Endothelial cell of umbilical vein (primary cell): Measurements from ENCODE around the gene EGF. TPM values are rescaled to one million over a fixed set of nuclear protein-coding genes. Genes with fewer than 3 reads are reported as not detected.

ENCODE experiments used
- BruUV-seq: library from RNA; stranded (reverse); fragments of 400-500 nt; replicated peaks from 2 replicates; lab custom pipeline; 2021; lab: Mats Ljungman, UMichigan
- CTCF ChIA-PET: fragments of 300-600, 350-600 bp; sonication (Branson Sonifier 250); formaldehyde crosslinking; loops from one replicate; lab custom pipeline; 2021; ENCODE audit warnings: antibody characterized with exemption, inconsistent platforms; lab: Charles Lee
- POLR2A ChIA-PET: fragments of 300-600, 350-600 bp; sonication (Branson Sonifier 250); formaldehyde crosslinking; loops from one replicate; lab custom pipeline; 2021; ENCODE audit warnings: antibody characterized with exemption, inconsistent platforms; lab: Charles Lee
- DNase-seq: peaks from one replicate; pipeline ENCODE4 v3.0.0-alpha.2; 2011; ENCODE audit warnings: low read depth, low spot score
- FAIRE-seq: peaks from 2 replicates; lab custom pipeline; 2011; peaks lifted over from hg19 to GRCh38; lab: Jason Lieb, UNC
- H2AFZ ChIP-seq: 2 replicates; pipeline ENCODE4 v1.6.0; 2012; ENCODE audit warnings: low read depth, low read length, control low read depth, inconsistent platforms
- H3K27ac ChIP-seq: 2 replicates; pipeline ENCODE4 v1.5.1; 2011; ENCODE audit warnings: low read depth, mild to moderate bottlenecking, control low read depth, low read length, moderate library complexity; ENCODE audit not compliant: insufficient read depth
- H3K27me3 ChIP-seq, 2 experiments: 2 replicates each; pipeline versions ENCODE4 v1.6.0 to v1.6.1; 2011; ENCODE audit warnings: low read length in 2 of 2, mixed read lengths in 1 of 2; ENCODE audit not compliant: control insufficient read depth in 2 of 2, insufficient read depth in 2 of 2
- H3K36me3 ChIP-seq, 2 experiments: 2 replicates in 1 of 2; 3 replicates in 1 of 2; pipeline ENCODE4 v1.5.1; 2011; ENCODE audit warnings: low read length in 2 of 2, mild to moderate bottlenecking in 1 of 2, moderate library complexity in 1 of 2; ENCODE audit not compliant: control insufficient read depth in 2 of 2, insufficient read depth in 2 of 2; ENCODE audit errors: extremely low read depth in 1 of 2
- H3K4me1 ChIP-seq: 3 replicates; pipeline ENCODE4 v1.5.1; 2011; ENCODE audit warnings: mild to moderate bottlenecking, low read length; ENCODE audit not compliant: control insufficient read depth, insufficient read depth; ENCODE audit errors: extremely low read depth
- H3K4me2 ChIP-seq: 2 replicates; pipeline ENCODE4 v1.6.1; 2011; ENCODE audit warnings: low read length, control low read depth, mixed read lengths; ENCODE audit not compliant: insufficient read depth
- H3K4me3 ChIP-seq, 3 experiments: fragments of 200-600 bp in 1 of 3; sonication (generic), shearing (Covaris generic) in 1 of 3; replicated peaks in 1 of 3; 2 replicates each; pipeline ENCODE4 v1.5.1; 2011 to 2016; ENCODE audit warnings: control low read depth in 3 of 3, low read length in 3 of 3, mild to moderate bottlenecking in 2 of 3, inconsistent platforms in 1 of 3, low read depth in 1 of 3, moderate library complexity in 1 of 3; ENCODE audit not compliant: insufficient read depth in 1 of 3
- H3K79me2 ChIP-seq: 2 replicates; pipeline ENCODE4 v1.6.0; 2012; ENCODE audit warnings: low read length, inconsistent platforms; ENCODE audit not compliant: control insufficient read depth, insufficient read depth
- H3K9ac ChIP-seq: replicated peaks from 2 replicates; pipeline ENCODE3; 2011; ENCODE audit warnings: low read length, control low read depth; ENCODE audit not compliant: insufficient read depth; ENCODE audit errors: extremely low read depth
- H3K9me1 ChIP-seq: replicated peaks from 3 replicates; pipeline ENCODE4 v1.6.0; 2011; ENCODE audit warnings: mild to moderate bottlenecking, low read length; ENCODE audit not compliant: control insufficient read depth, insufficient read depth; ENCODE audit errors: extremely low read depth
- H3K9me3 ChIP-seq: replicated peaks from 2 replicates; pipeline ENCODE4 v1.5.1; 2012; ENCODE audit warnings: low read length, inconsistent platforms; ENCODE audit not compliant: control insufficient read depth, insufficient read depth
- H4K20me1 ChIP-seq: replicated peaks from 2 replicates; pipeline ENCODE3; 2011; ENCODE audit warnings: mild to moderate bottlenecking, low read length; ENCODE audit not compliant: control insufficient read depth, insufficient read depth; ENCODE audit errors: extremely low read depth
- CTCF ChIP-seq, 2 donors: IDR thresholded peaks; 1 replicate in 1 of 2; 2 replicates in 1 of 2; pipeline ENCODE4 v1.5.1; 2011; ENCODE audit warnings: low read length in 2 of 2, mild to moderate bottlenecking in 2 of 2, moderate library complexity in 2 of 2, control low read depth in 1 of 2, inconsistent platforms in 1 of 2, low read depth in 1 of 2; ENCODE audit not compliant: insufficient read depth in 1 of 2; ENCODE audit errors: extremely low read depth in 1 of 2
- EZH2 ChIP-seq: IDR thresholded peaks from 2 replicates; pipeline ENCODE4 v1.6.1; 2012; ENCODE audit warnings: borderline replicate concordance, low read depth, mild to moderate bottlenecking, moderate library complexity, low read length, inconsistent platforms; ENCODE audit not compliant: severe bottlenecking
- FOS ChIP-seq: IDR thresholded peaks from 2 replicates; pipeline ENCODE4 v1.6.1; 2011; ENCODE audit warnings: mild to moderate bottlenecking, low read length, moderate library complexity, borderline replicate concordance; ENCODE audit not compliant: insufficient read depth
- GATA2 ChIP-seq: IDR thresholded peaks from 2 replicates; pipeline ENCODE4 v1.7.0; 2011; ENCODE audit warnings: low read depth, mild to moderate bottlenecking, moderate library complexity, mixed read lengths, low read length; ENCODE audit not compliant: insufficient read length, insufficient read depth
- JUN ChIP-seq: IDR thresholded peaks from 2 replicates; pipeline ENCODE4 v1.6.1; 2011; ENCODE audit warnings: borderline replicate concordance, low read depth; ENCODE audit not compliant: insufficient read length, insufficient read depth
- MAX ChIP-seq: IDR thresholded peaks from 2 replicates; pipeline ENCODE4 v1.6.1; 2011; ENCODE audit not compliant: insufficient read depth, insufficient read length
- MYC ChIP-seq: IDR thresholded peaks from one replicate; pipeline ENCODE4 v1.6.1; 2011; ENCODE audit warnings: mild to moderate bottlenecking, low read depth, low read length
- POLR2A ChIP-seq: IDR thresholded peaks from 2 replicates; pipeline ENCODE4 v1.6.1; 2012; ENCODE audit warnings: low read depth, mild to moderate bottlenecking, control low read depth, low read length
- POLR2AphosphoS5 ChIP-seq: IDR thresholded peaks from 2 replicates; pipeline ENCODE4 v1.6.1; 2012; ENCODE audit warnings: low read depth, mild to moderate bottlenecking, control low read depth, low read length, moderate library complexity; ENCODE audit not compliant: insufficient read depth
- dilution Hi-C: fragments of 300-500 bp; cut with MboI; formaldehyde crosslinking; loops from one replicate; pipeline ENCODE4 v1.15.0; 2019; ENCODE audit warnings: low sequenced_read_pairs; ENCODE audit not compliant: extremely low pct_ligation_motif_present
- intact Hi-C: fragments of 100-400 bp; cut with micrococcal nuclease; formaldehyde crosslinking; loops from one replicate; pipeline ENCODE4 v1.10.0; 2022
- polyA plus RNA-seq, 4 experiments: library from polyadenylated mRNA; depleted of rRNA in 3 of 4; stranded (reverse) in 3 of 4; unstranded in 1 of 4; fragments of >200 nt; gene quantifications; 2 replicates each; pipeline versions ENCODE4 v1.2.1 to v1.2.3, GENCODE V29; 2011 to 2012; ENCODE audit warnings: missing spikeins in 1 of 4
- total RNA-seq: library from RNA; stranded (reverse); gene quantifications from 2 replicates; pipeline ENCODE4 v1.2.3, GENCODE V29; 2021

Gene EGF
- total and polyA plus RNA-seq, 2 donors (not counting 3 experiments of a cell fraction or from before 2014, with no cell fraction given): not detected

GRCh38 chr4:110032603-110033002 is 119.9 kb downstream of the EGF start:
- Histone ChIP-seq H3K27me3 (peaks cover 6 to 8% of the 10 kb centered on the region in 2 experiments), H3K4me1 (no peaks in the 10 kb centered on the region), H3K27ac (no peak overlapping the region), H3K79me2 (no peaks in the 10 kb centered on the region), H4K20me1 (no peaks in the 10 kb centered on the region), H2AFZ (no peak overlapping the region), H3K36me3 (no peaks in the 10 kb centered on the region), H3K9me1 (no peaks in the 10 kb centered on the region), H3K9me3 (no peaks in the 10 kb centered on the region), H3K4me3 (no peak overlapping the region), H3K9ac (no peak overlapping the region), H3K4me2 (no peak overlapping the region)
- no peak for DNase-seq
- TF ChIP-seq MAX: no peak
- no peak for TF ChIP-seq JUN
- no peak for TF ChIP-seq CTCF (IDR thresholded peaks at IDR 0.05; ENCODE audit: extremely low read depth in 1 of 2, insufficient read depth in 1 of 2, low read depth in 1 of 2, low read length in 2 of 2)
- TF ChIP-seq MYC: no peak
- TF ChIP-seq EZH2: no peak
- TF ChIP-seq GATA2: no peak
- no peak for TF ChIP-seq POLR2AphosphoS5
- TF ChIP-seq POLR2A: no peak
- TF ChIP-seq FOS: no peak
- intact Hi-C loops: no loop called here
- FAIRE-seq: no peak
- dilution Hi-C loops: no loop called here
- POLR2A ChIA-PET: no interaction called here
- no TSS peak for BruUV-seq
- CTCF ChIA-PET: interaction anchor here (1.0 to 2.0 kb wide), 2 partner anchors 17 to 26 kb away, joined by 3 to 5 read pairs; no protein-coding TSS in a partner anchor
